HepG2 (cell line): Measurements from ENCODE around the gene COQ4. TPM values are rescaled to one million over a fixed set of nuclear protein-coding genes. Genes with fewer than 3 reads are reported as not detected.

Experiments
- ATF4 ChIP-seq, 2 experiments: fragments of 450-650 bp in 1 of 2; sonication (generic) in 1 of 2; formaldehyde crosslinking; IDR thresholded peaks; 2 replicates each; pipeline versions ENCODE4 v1.5.0 to v1.8.0; 2020 to 2022; ENCODE audit warnings: mild to moderate bottlenecking in 1 of 2, missing genetic modification reagents in 1 of 2
- DMAP1 ChIP-seq: IDR thresholded peaks from 2 replicates; pipeline ENCODE4 v1.6.1; 2016
- HNF4A ChIP-seq: sonication (generic); formaldehyde crosslinking; IDR thresholded peaks from 2 replicates; pipeline ENCODE4 v1.4.0; 2020; ENCODE audit warnings: missing genetic modification reagents
- HNRNPLL ChIP-seq: fragments of 200-400 bp; formaldehyde crosslinking; IDR thresholded peaks from 2 replicates; pipeline ENCODE4 v1.6.1; 2017; ENCODE audit warnings: mild to moderate bottlenecking, low read depth, low read length; ENCODE audit not compliant: poor library complexity, severe bottlenecking
- HOMEZ ChIP-seq: IDR thresholded peaks from 2 replicates; pipeline ENCODE4 v1.6.1; 2016; ENCODE audit warnings: low read depth
- MAX ChIP-seq: IDR thresholded peaks from 2 replicates; pipeline ENCODE4 v1.6.1; 2012; ENCODE audit warnings: inconsistent platforms
- NFKBIZ ChIP-seq: IDR thresholded peaks from 2 replicates; pipeline ENCODE4 v1.6.1; 2018; ENCODE audit warnings: missing genetic modification reagents, missing compliant biosample characterization
- NR2F6 ChIP-seq, 2 experiments: IDR thresholded peaks; 2 replicates each; pipeline ENCODE4 v1.6.1; 2016; ENCODE audit warnings: antibody characterized with exemption in 1 of 2, mild to moderate bottlenecking in 1 of 2
- RAD21 ChIP-seq: fragments of 450-650 bp; formaldehyde crosslinking; IDR thresholded peaks from 2 replicates; pipeline ENCODE4 v1.5.0; 2020; ENCODE audit warnings: mild to moderate bottlenecking
- RFXAP ChIP-seq: sonication (generic); formaldehyde crosslinking; IDR thresholded peaks from 2 replicates; pipeline ENCODE4 v1.4.0; 2020; ENCODE audit warnings: missing genetic modification reagents, borderline replicate concordance
- TCF7L2 ChIP-seq: IDR thresholded peaks from 2 replicates; pipeline ENCODE4 v1.6.1; 2011; ENCODE audit warnings: mild to moderate bottlenecking, low read depth, low read length, moderate library complexity
- TRAFD1 ChIP-seq: sonication (generic); formaldehyde crosslinking; IDR thresholded peaks from 2 replicates; pipeline ENCODE4 v1.5.1; 2020; ENCODE audit warnings: missing genetic modification reagents, mild to moderate bottlenecking, borderline replicate concordance
- ZFP41 ChIP-seq: sonication (generic); formaldehyde crosslinking; IDR thresholded peaks from 2 replicates; pipeline ENCODE4 v1.4.0; 2020; ENCODE audit warnings: mild to moderate bottlenecking, missing genetic modification reagents, borderline replicate concordance
- ZNF326 ChIP-seq: sonication (generic); formaldehyde crosslinking; IDR thresholded peaks from 2 replicates; pipeline ENCODE4 v1.4.0; 2020; ENCODE audit warnings: missing genetic modification reagents, borderline replicate concordance
- ZNF687 ChIP-seq: sonication (generic); formaldehyde crosslinking; IDR thresholded peaks from 2 replicates; pipeline ENCODE4 v1.5.1; 2020; ENCODE audit warnings: mild to moderate bottlenecking, missing genetic modification reagents, moderate library complexity
- ZNF768 ChIP-seq: sonication (generic); formaldehyde crosslinking; IDR thresholded peaks from 2 replicates; pipeline ENCODE4 v1.4.0; 2020; ENCODE audit warnings: missing genetic modification reagents
- ZNF777 ChIP-seq: sonication (generic); formaldehyde crosslinking; IDR thresholded peaks from 2 replicates; pipeline ENCODE4 v1.4.0; 2020; ENCODE audit warnings: missing genetic modification reagents
- ZNF83 ChIP-seq: sonication (generic); formaldehyde crosslinking; IDR thresholded peaks from 2 replicates; pipeline ENCODE4 v1.4.0; 2020; ENCODE audit warnings: missing genetic modification reagents, mild to moderate bottlenecking, borderline replicate concordance
- polyA plus RNA-seq, 8 experiments: library from polyadenylated mRNA; depleted of rRNA in 3 of 8; stranded (reverse) in 7 of 8; unstranded in 1 of 8; fragments of >200 nt; fragmentation: Illumina TruSeq in 4 of 8; extraction: Trizol in 4 of 8; gene quantifications; 2 replicates each; pipeline versions ENCODE4 v1.2.1 to v1.2.3, GENCODE V29; 2011 to 2016; ENCODE audit warnings: low read depth in 4 of 8, missing spikeins in 1 of 8, mixed read lengths in 1 of 8; ENCODE audit not compliant: insufficient read depth in 1 of 8
- total RNA-seq, 5 experiments: library from RNA; depleted of rRNA; stranded (reverse); fragments of >200 nt; fragmentation: Illumina TruSeq; extraction: Trizol; gene quantifications; 2 replicates each; pipeline ENCODE4 v1.2.3, GENCODE V29; 2016; ENCODE audit warnings: low read depth in 1 of 5

COQ4 gene
- total and polyA plus RNA-seq, 2 of the 13 experiments (the other 11 are each of a cell fraction or from before 2014, with no cell fraction given), result 26.1 to 36.0 TPM

GRCh38 chr9:128340691-128341434 is 18.2 kb downstream of the COQ4 start (continued):
- TF ChIP-seq HOMEZ (CRISPR knock-in tag) (no peak), NR2F6 (IDR thresholded peaks at IDR 0.05) (0 out of 2 replicates have a peak, but pooled peaks have one; percentile 7), NR2F6 (CRISPR knock-in tag; IDR thresholded peaks at IDR 0.05) (no peak), ZNF768 (0 out of 2 replicates have a peak, but pooled peaks have one; percentile 38), ZNF777 (CRISPR knock-in tag) (peak; percentile 84), TCF7L2 (no peak), DMAP1 (0 out of 2 replicates have a peak, but pooled peaks have one; percentile 1), ZFP41 (0 out of 2 replicates have a peak, but pooled peaks have one; percentile 38), ZNF326 (CRISPR knock-in tag) (no peak), HNF4A (CRISPR knock-in tag) (0 out of 2 replicates have a peak, but pooled peaks have one; percentile 9), MAX (0 out of 2 replicates have a peak, but pooled peaks have one; percentile 12), ZNF83 (no peak), NFKBIZ (0 out of 2 replicates have a peak, but pooled peaks have one; percentile 35), HNRNPLL (peak; percentile 86), ATF4 (CRISPR knock-in tag; IDR thresholded peaks at IDR 0.05) (0 out of 4 replicates have a peak, but pooled peaks of 1 of the 2 experiments have one; percentile 27), RFXAP (CRISPR knock-in tag) (0 out of 2 replicates have a peak, but pooled peaks have one; percentile 14), ZNF687 (CRISPR knock-in tag) (peak; percentile 41; the same call in 1 of the 2 replicates), TRAFD1 (no peak), RAD21 (CRISPR knock-in tag) (0 out of 2 replicates have a peak, but pooled peaks have one; percentile 8)
